K562 (cell line): ENCODE results near the gene CBLC. TPM values are rescaled to one million over a fixed set of nuclear protein-coding genes. Genes with fewer than 3 reads are reported as not detected.

ENCODE experiments used
- CAMTA2 ChIP-seq: fragments of 250-450 bp; sonication (Bioruptor Pico); conservative IDR thresholded peaks from 2 replicates; pipeline ENCODE4 v1.5.1; 2022
- ETV6 ChIP-seq, 3 experiments: fragments of 150-350 bp in 1 of 3; sonication (generic) in 1 of 3; formaldehyde crosslinking in 1 of 3; IDR thresholded peaks; 2 replicates each; pipeline versions ENCODE4 v1.6.1 to v1.8.0; 2014 to 2022; ENCODE audit warnings: borderline replicate concordance in 2 of 3, low read depth in 2 of 3, antibody characterized with exemption in 1 of 3, low read length in 1 of 3, mild to moderate bottlenecking in 1 of 3, missing genetic modification reagents in 1 of 3
- FIP1L1 ChIP-seq: fragments of 200-400 bp; formaldehyde crosslinking; IDR thresholded peaks from 2 replicates; pipeline ENCODE4 v1.6.1; 2018; ENCODE audit warnings: mild to moderate bottlenecking, low read depth, low read length; ENCODE audit not compliant: poor library complexity, severe bottlenecking
- HDAC3 ChIP-seq: fragments of 450-650 bp; IDR thresholded peaks from 2 replicates; pipeline ENCODE4 v1.6.1; 2018; ENCODE audit warnings: borderline replicate concordance, mild to moderate bottlenecking, moderate library complexity; ENCODE audit not compliant: partially characterized antibody
- JUND ChIP-seq, 2 experiments: IDR thresholded peaks; 2 replicates in 1 of 2; 3 replicates in 1 of 2; pipeline ENCODE4 v1.6.1; 2011; ENCODE audit warnings: borderline replicate concordance in 2 of 2, low read depth in 2 of 2, low read length in 2 of 2, improper control_type of control experiment in 1 of 2, missing biosample characterization in 1 of 2, missing genetic modification characterization in 1 of 2, missing genetic modification reagents in 1 of 2
- KAT8 ChIP-seq: fragments of 450-650 bp; IDR thresholded peaks from 2 replicates; pipeline ENCODE4 v1.6.1; 2016; ENCODE audit warnings: low read depth, mild to moderate bottlenecking
- KLF16 ChIP-seq: IDR thresholded peaks from 2 replicates; pipeline ENCODE4 v1.6.1; 2016; ENCODE audit warnings: antibody characterized with exemption
- NELFE ChIP-seq: IDR thresholded peaks from 2 replicates; pipeline ENCODE4 v1.6.1; 2011; ENCODE audit warnings: mild to moderate bottlenecking; ENCODE audit not compliant: insufficient read depth, insufficient read length
- NR1H2 ChIP-seq: sonication (generic); formaldehyde crosslinking; IDR thresholded peaks from 2 replicates; pipeline ENCODE4 v1.4.0; 2020; ENCODE audit warnings: mild to moderate bottlenecking, missing genetic modification reagents
- NUFIP1 ChIP-seq: fragments of 450-650 bp; IDR thresholded peaks from 2 replicates; pipeline ENCODE4 v1.6.1; 2018; ENCODE audit not compliant: partially characterized antibody
- PHF21A ChIP-seq: fragments of 450-650 bp; IDR thresholded peaks from 2 replicates; pipeline ENCODE4 v1.6.1; 2017; ENCODE audit warnings: low read depth, borderline replicate concordance
- RFX7 ChIP-seq: fragments of 250-450 bp; sonication (Bioruptor Pico); IDR thresholded peaks from 2 replicates; pipeline ENCODE4 v1.5.1; 2021; ENCODE audit warnings: mild to moderate bottlenecking
- RHOXF2B ChIP-seq: fragments of 250-450 bp; sonication (Bioruptor Pico); conservative IDR thresholded peaks from 2 replicates; pipeline ENCODE4 v1.5.1; 2021
- SMARCB1 ChIP-seq: IDR thresholded peaks from 2 replicates; pipeline ENCODE4 v1.6.1; 2011; ENCODE audit warnings: improper control_type of control experiment, low read depth; ENCODE audit not compliant: insufficient read length
- TCF7 ChIP-seq: sonication (generic); IDR thresholded peaks from 2 replicates; pipeline ENCODE4 v1.6.1; 2016; ENCODE audit warnings: antibody characterized with exemption, borderline replicate concordance
- ZNF778 ChIP-seq: fragments of 450-650 bp; formaldehyde crosslinking; IDR thresholded peaks from 2 replicates; pipeline ENCODE4 v1.4.0; 2020; ENCODE audit warnings: mild to moderate bottlenecking, moderate library complexity
- polyA plus RNA-seq, 8 experiments: library from polyadenylated mRNA; depleted of rRNA in 4 of 8; stranded (reverse) in 5 of 8; unstranded in 3 of 8; fragments of >200 nt; fragmentation: Nextera tagmentation in 2 of 8; fragmentation: Illumina TruSeq in 1 of 8; extraction: Ambion mirVana in 2 of 8; extraction: Trizol in 1 of 8; gene quantifications; 2 replicates each; pipeline versions ENCODE4 v1.2.1 to v1.2.3, GENCODE V29; 2011 to 2014; ENCODE audit warnings: inconsistent platforms in 1 of 8, missing spikeins in 1 of 8
- total RNA-seq, 7 experiments: library from RNA; depleted of rRNA in 6 of 7; stranded (reverse); fragments of >200 nt in 6 of 7; fragmentation: Illumina TruSeq in 2 of 7; extraction: Trizol in 2 of 7; gene quantifications; 2 replicates each; pipeline versions ENCODE4 v1.2.1 to v1.2.3, GENCODE V29; 2011 to 2021; ENCODE audit warnings: low replicate concordance in 1 of 7
- TF ChIP-seq, protein P1 (sequence below), 2 experiments: IDR thresholded peaks; 2 replicates each; pipeline ENCODE4 v1.6.1; 2012; ENCODE audit warnings: improper control_type of control experiment in 2 of 2, low read depth in 2 of 2, low read length in 2 of 2, borderline replicate concordance in 1 of 2
- TF ChIP-seq, protein P2 (sequence below): fragments of 450-650 bp; IDR thresholded peaks from 2 replicates; pipeline ENCODE4 v1.6.1; 2018; ENCODE audit warnings: mild to moderate bottlenecking, low read depth; ENCODE audit not compliant: partially characterized antibody
- TF ChIP-seq, protein P3 (sequence below): conservative IDR thresholded peaks from 2 replicates; pipeline ENCODE4 v1.6.1; 2011; ENCODE audit warnings: low read depth, mild to moderate bottlenecking, low read length; ENCODE audit not compliant: control insufficient read depth
- TF ChIP-seq, protein P4 (sequence below): fragments of 450-650 bp; IDR thresholded peaks from 2 replicates; pipeline ENCODE4 v1.6.1; 2016; ENCODE audit warnings: low read depth, mild to moderate bottlenecking, moderate library complexity

CBLC gene
- total and polyA plus RNA-seq, 9 of the 15 experiments (the other 6 are each of a cell fraction or from before 2014, with no cell fraction given), result 0.09 TPM; not detected in 8

DNA sequence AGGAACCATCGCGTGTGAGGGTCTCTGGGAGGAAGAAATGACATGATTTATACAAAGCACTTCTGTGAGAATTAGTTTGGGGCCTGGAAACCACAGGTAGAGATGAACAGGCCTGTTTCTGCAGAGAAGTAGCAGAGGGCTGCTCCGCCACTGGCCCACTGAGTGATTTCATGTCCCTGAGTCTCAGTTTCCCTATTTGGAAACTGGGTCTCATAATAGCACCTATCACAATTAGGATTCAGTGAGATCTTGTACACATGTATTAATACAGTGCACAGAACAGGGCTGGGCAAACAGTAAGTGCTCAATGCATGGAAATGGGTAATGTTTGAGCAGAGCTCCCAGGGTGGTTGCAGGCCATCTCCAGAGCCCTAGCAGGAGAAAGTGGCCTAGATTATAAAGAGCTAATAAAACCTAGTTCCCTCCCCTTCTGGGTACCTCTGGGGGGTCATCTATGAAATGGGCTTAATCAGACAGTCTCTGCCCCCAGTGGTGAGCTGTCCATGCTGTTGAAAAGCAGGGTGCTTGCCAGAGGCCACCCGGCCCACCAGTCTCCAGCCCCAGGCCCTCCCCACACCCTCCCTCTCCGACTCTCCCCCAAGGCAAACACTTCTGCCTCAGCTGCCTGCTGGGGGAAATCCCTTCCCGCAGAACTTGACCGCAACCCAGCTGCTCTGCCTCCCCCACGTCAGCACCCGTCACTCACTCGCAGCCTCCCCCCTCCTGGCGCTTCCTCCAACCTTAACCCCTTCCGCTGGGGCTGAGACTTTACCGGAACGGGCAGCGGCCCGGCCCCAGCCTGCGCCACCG is 24.7 kb upstream of the CBLC start (continued):
- TF ChIP-seq, protein P1, sequence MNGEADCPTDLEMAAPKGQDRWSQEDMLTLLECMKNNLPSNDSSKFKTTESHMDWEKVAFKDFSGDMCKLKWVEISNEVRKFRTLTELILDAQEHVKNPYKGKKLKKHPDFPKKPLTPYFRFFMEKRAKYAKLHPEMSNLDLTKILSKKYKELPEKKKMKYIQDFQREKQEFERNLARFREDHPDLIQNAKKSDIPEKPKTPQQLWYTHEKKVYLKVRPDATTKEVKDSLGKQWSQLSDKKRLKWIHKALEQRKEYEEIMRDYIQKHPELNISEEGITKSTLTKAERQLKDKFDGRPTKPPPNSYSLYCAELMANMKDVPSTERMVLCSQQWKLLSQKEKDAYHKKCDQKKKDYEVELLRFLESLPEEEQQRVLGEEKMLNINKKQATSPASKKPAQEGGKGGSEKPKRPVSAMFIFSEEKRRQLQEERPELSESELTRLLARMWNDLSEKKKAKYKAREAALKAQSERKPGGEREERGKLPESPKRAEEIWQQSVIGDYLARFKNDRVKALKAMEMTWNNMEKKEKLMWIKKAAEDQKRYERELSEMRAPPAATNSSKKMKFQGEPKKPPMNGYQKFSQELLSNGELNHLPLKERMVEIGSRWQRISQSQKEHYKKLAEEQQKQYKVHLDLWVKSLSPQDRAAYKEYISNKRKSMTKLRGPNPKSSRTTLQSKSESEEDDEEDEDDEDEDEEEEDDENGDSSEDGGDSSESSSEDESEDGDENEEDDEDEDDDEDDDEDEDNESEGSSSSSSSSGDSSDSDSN (IDR thresholded peaks at IDR 0.05; ENCODE audit: borderline replicate concordance in 1 of 2, low read depth in 2 of 2, low read length in 2 of 2), result peak in 1 of 2 experiments; percentile 89; a peak in 2 of 4 replicates
- TF ChIP-seq NUFIP1, result no peak
- TF ChIP-seq KAT8, result no peak
- TF ChIP-seq NELFE, result no peak
- TF ChIP-seq RFX7 (CRISPR knock-in tag), result no peak
- TF ChIP-seq KLF16, result peak; percentile 98
- no peak for TF ChIP-seq SMARCB1
- TF ChIP-seq, protein P2, sequence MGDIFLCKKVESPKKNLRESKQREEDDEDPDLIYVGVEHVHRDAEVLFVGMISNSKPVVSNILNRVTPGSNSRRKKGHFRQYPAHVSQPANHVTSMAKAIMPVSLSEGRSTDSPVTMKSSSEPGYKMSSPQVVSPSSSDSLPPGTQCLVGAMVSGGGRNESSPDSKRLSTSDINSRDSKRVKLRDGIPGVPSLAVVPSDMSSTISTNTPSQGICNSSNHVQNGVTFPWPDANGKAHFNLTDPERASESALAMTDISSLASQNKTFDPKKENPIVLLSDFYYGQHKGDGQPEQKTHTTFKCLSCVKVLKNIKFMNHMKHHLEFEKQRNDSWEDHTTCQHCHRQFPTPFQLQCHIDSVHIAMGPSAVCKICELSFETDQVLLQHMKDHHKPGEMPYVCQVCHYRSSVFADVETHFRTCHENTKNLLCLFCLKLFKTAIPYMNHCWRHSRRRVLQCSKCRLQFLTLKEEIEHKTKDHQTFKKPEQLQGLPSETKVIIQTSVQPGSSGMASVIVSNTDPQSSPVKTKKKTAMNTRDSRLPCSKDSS, result no peak
- TF ChIP-seq ZNF778 (CRISPR knock-in tag), result no peak
- peak; percentile 96 for TF ChIP-seq HDAC3
- no peak for TF ChIP-seq CAMTA2 (CRISPR knock-in tag)
- TF ChIP-seq FIP1L1, result peak; percentile 66
- TF ChIP-seq TCF7, result peak; percentile 85; the same call in 1 of the 2 replicates
- TF ChIP-seq RHOXF2B (CRISPR knock-in tag), result no peak
- peak; percentile 87; the same call in 1 of the 2 replicates for TF ChIP-seq PHF21A
- TF ChIP-seq, protein P3, sequence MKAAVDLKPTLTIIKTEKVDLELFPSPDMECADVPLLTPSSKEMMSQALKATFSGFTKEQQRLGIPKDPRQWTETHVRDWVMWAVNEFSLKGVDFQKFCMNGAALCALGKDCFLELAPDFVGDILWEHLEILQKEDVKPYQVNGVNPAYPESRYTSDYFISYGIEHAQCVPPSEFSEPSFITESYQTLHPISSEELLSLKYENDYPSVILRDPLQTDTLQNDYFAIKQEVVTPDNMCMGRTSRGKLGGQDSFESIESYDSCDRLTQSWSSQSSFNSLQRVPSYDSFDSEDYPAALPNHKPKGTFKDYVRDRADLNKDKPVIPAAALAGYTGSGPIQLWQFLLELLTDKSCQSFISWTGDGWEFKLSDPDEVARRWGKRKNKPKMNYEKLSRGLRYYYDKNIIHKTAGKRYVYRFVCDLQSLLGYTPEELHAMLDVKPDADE, result peak; percentile 88; the same call in 1 of the 2 replicates
- TF ChIP-seq ETV6 (IDR thresholded peaks at IDR 0.05; ENCODE audit: borderline replicate concordance in 1 of 2, low read depth in 2 of 2, low read length in 1 of 2), result peak; percentile 78 to 95
- no peak for TF ChIP-seq ETV6 (CRISPR knock-in tag; IDR thresholded peaks at IDR 0.05; ENCODE audit: borderline replicate concordance)
- peak; percentile 90 for TF ChIP-seq JUND (IDR thresholded peaks at IDR 0.05; ENCODE audit: borderline replicate concordance, low read depth, low read length)
- TF ChIP-seq JUND (tag; IDR thresholded peaks at IDR 0.05; ENCODE audit: borderline replicate concordance, low read depth, low read length), result peak; percentile 83; the same call in 1 of the 3 replicates
- 0 out of 2 replicates have a peak, but pooled peaks have one; percentile 77 for TF ChIP-seq NR1H2 (CRISPR knock-in tag)
- TF ChIP-seq, protein P4, sequence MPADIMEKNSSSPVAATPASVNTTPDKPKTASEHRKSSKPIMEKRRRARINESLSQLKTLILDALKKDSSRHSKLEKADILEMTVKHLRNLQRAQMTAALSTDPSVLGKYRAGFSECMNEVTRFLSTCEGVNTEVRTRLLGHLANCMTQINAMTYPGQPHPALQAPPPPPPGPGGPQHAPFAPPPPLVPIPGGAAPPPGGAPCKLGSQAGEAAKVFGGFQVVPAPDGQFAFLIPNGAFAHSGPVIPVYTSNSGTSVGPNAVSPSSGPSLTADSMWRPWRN, result peak; percentile 89
